PFSK-1 (cell line): ENCODE results near the gene ABHD4.
A peak's percentile ranks its signal among the peaks of the same experiment; 100 is the strongest.

Experiments used
- FOXP2 ChIP-seq: optimal IDR thresholded peaks from 2 replicates; pipeline ENCODE3; 2011; ENCODE audit warnings: borderline replicate concordance, control low read depth, inconsistent platforms; ENCODE audit not compliant: insufficient read depth; ENCODE audit errors: extremely low read length, extremely low read depth
- POLR2AphosphoS5 ChIP-seq: IDR thresholded peaks from 2 replicates; pipeline ENCODE4 v1.6.1; 2012; ENCODE audit warnings: low read depth, mild to moderate bottlenecking, control low read depth, low read length, moderate library complexity
- SIN3A ChIP-seq: IDR thresholded peaks from 2 replicates; pipeline ENCODE4 v1.6.1; 2012; ENCODE audit warnings: mild to moderate bottlenecking, low read length, moderate library complexity, borderline replicate concordance; ENCODE audit not compliant: insufficient read depth
- TAF1 ChIP-seq: IDR thresholded peaks from 2 replicates; pipeline ENCODE4 v1.6.1; 2012; ENCODE audit warnings: low read length, control low read depth, borderline replicate concordance; ENCODE audit not compliant: insufficient read depth
- TF ChIP-seq, protein P1 (sequence below), 2 experiments: IDR thresholded peaks; 2 replicates each; pipeline versions ENCODE4 v1.6.1 to v1.8.0; 2011 to 2012; ENCODE audit warnings: low read depth in 2 of 2, low read length in 2 of 2, control low read depth in 1 of 2, inconsistent platforms in 1 of 2, mild to moderate bottlenecking in 1 of 2, moderate library complexity in 1 of 2; ENCODE audit not compliant: insufficient read depth in 1 of 2

Gene ABHD4

DNA sequence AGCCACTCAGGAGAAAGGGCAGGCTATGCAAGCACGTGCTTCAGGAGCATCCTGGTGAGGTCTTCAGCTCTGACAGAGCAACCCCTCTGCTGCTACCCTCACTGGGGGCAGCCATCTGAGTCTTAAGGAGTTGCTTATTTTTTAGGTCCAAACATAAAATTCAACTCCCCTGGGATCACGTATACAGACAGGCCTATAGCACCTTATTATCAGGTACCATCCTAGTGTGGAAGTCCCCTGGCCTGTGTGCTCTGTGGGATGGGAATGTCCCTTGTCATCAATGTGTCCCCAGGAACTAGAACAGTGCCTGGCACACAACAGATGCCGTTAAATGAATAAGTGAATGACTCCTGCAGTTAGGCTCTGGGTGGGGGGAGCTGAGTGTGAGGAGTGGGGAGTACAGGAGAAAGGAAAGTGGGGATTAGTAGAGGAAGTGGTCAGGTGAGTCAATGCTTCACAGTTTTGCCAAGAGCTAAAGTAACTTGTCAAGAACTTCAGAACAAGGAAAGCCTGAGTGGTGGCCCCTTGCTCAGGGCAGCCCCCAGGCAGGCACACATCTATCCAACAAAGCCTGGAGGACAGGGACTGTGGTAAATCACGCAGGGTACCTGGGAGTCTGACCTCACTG lies 42.6 kb upstream of the ABHD4 start:
- TF ChIP-seq POLR2AphosphoS5 (no peak), TAF1 (no peak), FOXP2 (no peak), SIN3A (no peak)
- TF ChIP-seq, protein P1, sequence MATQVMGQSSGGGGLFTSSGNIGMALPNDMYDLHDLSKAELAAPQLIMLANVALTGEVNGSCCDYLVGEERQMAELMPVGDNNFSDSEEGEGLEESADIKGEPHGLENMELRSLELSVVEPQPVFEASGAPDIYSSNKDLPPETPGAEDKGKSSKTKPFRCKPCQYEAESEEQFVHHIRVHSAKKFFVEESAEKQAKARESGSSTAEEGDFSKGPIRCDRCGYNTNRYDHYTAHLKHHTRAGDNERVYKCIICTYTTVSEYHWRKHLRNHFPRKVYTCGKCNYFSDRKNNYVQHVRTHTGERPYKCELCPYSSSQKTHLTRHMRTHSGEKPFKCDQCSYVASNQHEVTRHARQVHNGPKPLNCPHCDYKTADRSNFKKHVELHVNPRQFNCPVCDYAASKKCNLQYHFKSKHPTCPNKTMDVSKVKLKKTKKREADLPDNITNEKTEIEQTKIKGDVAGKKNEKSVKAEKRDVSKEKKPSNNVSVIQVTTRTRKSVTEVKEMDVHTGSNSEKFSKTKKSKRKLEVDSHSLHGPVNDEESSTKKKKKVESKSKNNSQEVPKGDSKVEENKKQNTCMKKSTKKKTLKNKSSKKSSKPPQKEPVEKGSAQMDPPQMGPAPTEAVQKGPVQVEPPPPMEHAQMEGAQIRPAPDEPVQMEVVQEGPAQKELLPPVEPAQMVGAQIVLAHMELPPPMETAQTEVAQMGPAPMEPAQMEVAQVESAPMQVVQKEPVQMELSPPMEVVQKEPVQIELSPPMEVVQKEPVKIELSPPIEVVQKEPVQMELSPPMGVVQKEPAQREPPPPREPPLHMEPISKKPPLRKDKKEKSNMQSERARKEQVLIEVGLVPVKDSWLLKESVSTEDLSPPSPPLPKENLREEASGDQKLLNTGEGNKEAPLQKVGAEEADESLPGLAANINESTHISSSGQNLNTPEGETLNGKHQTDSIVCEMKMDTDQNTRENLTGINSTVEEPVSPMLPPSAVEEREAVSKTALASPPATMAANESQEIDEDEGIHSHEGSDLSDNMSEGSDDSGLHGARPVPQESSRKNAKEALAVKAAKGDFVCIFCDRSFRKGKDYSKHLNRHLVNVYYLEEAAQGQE (IDR thresholded peaks at IDR 0.05; ENCODE audit: insufficient read depth in 1 of 2, low read depth in 2 of 2, low read length in 2 of 2): no peak

DNA sequence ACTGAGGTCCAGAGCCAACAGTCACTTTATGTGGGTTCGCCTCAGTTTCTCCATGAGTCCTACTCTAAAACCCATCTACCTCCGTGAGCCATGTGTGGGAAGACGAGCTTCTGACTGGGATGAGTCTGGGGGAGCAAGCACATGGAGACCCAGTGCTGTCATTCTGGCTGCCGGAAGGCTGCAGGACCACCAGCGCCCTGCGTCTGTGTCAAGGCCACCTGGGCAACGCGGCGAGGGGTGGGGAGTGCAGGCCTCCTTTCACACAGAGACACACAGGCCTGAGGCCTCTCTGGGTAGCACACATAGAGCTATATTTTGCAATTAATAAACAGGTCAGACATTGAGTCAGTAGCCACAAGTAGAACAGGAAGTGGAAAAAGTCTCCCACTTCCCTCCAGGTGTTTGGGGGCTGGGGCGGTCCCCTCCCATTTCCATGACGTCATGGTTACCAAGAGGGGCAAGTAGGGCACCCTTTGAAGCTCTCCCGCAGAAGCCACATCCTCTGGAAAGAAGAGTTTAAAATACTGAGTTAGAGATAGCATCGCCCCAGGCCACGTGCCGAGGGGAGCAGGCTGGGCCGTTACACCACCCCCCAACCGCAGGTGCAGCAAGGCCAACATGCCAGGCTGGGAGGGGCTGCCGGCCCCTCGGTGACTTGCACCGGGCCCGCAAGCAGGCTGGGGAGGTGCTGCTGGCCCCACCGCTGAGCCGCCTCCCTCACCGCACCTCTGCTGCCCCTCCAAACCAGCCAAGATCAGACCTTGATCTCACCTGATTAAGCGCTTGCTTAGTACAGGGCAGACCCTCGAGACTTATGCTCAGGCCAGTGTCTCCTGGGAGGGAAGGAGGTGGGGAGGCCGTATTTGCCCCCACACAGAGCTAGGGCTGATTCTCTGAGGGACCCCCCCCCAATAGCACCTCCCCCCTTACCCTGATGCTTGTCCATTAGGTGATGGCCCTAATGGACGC lies 41.8 kb upstream of the ABHD4 start:
- no peak for TF ChIP-seq POLR2AphosphoS5
- peak; percentile 39 for TF ChIP-seq FOXP2
- TF ChIP-seq TAF1: no peak
- TF ChIP-seq SIN3A: no peak
- TF ChIP-seq, protein P1 (IDR thresholded peaks at IDR 0.05; ENCODE audit: insufficient read depth in 1 of 2, low read depth in 2 of 2, low read length in 2 of 2): no peak

DNA sequence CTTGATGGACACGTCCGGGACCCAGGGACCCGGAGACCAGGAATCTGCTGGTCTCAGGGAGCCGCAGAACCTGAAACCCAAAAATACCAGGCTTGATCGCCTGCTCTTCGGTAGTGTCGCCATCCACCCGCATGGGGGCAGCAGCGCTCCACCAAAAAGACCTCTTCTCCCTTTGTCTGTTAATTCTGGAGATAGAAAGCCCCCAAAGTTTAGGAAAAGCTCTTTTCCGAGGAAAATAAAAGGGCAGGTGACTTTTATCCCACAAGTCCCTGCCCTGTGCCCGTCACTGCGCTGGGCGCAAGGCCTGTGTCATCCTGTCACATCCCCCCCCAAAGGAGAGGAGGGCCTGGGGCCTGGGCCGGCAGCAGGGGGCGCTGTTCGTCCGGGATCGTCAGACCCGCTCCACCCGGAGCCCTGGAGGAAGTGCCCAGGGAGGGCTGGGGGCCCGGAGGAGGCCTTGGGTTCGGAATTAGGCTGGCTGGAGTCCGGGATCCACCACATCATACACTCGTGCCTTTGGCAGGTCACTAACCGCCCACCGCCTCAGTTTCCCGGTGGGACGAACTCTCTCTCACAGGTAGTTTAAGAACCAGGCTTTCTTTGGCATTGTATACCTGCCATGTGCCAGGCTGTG lies 41.0 kb upstream of the ABHD4 start:
- TF ChIP-seq, protein P1 (IDR thresholded peaks at IDR 0.05; ENCODE audit: insufficient read depth in 1 of 2, low read depth in 2 of 2, low read length in 2 of 2): no peak
- TF ChIP-seq SIN3A: no peak
- TF ChIP-seq POLR2AphosphoS5: no peak
- TF ChIP-seq TAF1: no peak
- TF ChIP-seq FOXP2: no peak

DNA sequence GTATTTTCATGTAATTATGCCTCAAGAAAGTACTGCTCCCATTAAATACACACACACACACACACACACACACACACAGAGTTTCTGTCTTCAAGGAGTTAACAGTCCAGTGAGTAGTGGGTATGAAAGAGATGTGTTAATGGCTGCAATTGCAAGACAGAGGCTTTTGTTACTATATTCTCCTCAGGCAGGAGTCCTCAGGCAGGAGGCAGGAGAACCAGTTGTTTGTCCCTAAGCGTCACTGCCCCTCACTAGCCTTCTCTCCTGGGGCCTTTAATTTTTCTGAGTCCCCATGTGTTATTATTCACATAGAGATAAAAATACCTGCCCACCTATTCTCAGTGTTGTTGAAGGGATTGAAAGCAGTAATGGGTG lies 40.3 kb upstream of the ABHD4 start:
- TF ChIP-seq, protein P1 (IDR thresholded peaks at IDR 0.05; ENCODE audit: insufficient read depth in 1 of 2, low read depth in 2 of 2, low read length in 2 of 2): no peak
- TF ChIP-seq TAF1: no peak
- no peak for TF ChIP-seq FOXP2
- TF ChIP-seq POLR2AphosphoS5: no peak
- no peak for TF ChIP-seq SIN3A
